ENCODE measurements around the gene PUM1.

Gene PUM1

GRCh38 chr1:30915491-30916230 lies 149.9 kb downstream of the PUM1 start:
- Histone ChIP-seq H3K36me3 (no peaks in the 10 kb centered on the region), H4K20me1 (peaks cover 0 to 18% (median 0%) of the 10 kb centered on the region in 11 experiments; a peak in 6 of 22 replicates), H3K27me3 (peaks cover 0 to 18% (median 6%) of the 10 kb centered on the region in 11 experiments; a peak in 16 of 22 replicates), H3K27ac (peak overlapping the region in 6 of 11 experiments; percentile 4 to 99 (median 96); a peak in 8 of 22 replicates), H3K9ac (peak overlapping the region in 4 of 11 experiments; percentile 84 to 91 (median 86); a peak in 4 of 22 replicates), H3K9me3 (replicated peaks in 1 of 11) (no peaks in the 10 kb centered on the region), H3K4me3 (no peak overlapping the region), H3K4me2 (peak overlapping the region in 4 of 11 experiments; percentile 92 to 99 (median 98); a peak in 8 of 22 replicates), H3K4me1 (peaks cover 20 to 100% (median 63%) of the 10 kb centered on the region in 10 experiments)
- no peak for TF ChIP-seq Cebpa-rat (IDR thresholded peaks at IDR 0.05)

DNA sequence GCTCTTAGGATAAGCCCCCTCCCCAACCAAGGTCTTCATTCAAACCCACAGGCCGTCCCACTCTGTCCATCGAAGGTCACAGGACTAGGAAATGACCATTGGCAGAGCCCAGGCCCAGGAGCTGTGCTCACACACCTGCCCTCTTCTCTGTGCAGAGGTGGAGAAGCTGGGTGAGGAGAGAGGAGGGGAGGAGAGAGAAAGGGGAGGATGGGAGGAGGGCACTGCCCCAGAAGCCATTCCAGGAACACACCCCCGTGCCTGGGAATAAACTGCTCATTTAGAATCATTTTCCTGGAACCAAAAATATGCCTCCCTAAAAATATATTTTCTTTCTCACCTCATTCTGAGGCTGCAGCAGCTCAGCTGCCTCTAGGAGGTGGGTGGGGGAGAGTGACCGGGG lies 150.6 kb downstream of the PUM1 start:
- H4K20me1 ChIP-seq: peaks cover 0 to 24% (median 0%) of the 10 kb centered on the region in 11 experiments; a peak in 8 of 22 replicates
- no peaks in the 10 kb centered on the region for H3K36me3 ChIP-seq
- no peaks in the 10 kb centered on the region for H3K9me3 ChIP-seq (replicated peaks in 1 of 11)
- H3K27ac ChIP-seq: peak overlapping the region in 7 of 11 experiments; percentile 85 to 99 (median 96); a peak in 12 of 22 replicates
- peaks cover 0 to 25% (median 13%) of the 10 kb centered on the region in 11 experiments; a peak in 16 of 22 replicates for H3K27me3 ChIP-seq
- peak overlapping the region in 5 of 11 experiments; percentile 92 to 99 (median 98); a peak in 9 of 22 replicates for H3K4me2 ChIP-seq
- peak overlapping the region in 4 of 11 experiments; percentile 84 to 91 (median 86); a peak in 5 of 22 replicates for H3K9ac ChIP-seq
- H3K4me1 ChIP-seq: peaks cover 26 to 100% (median 69%) of the 10 kb centered on the region in 10 experiments
- H3K4me3 ChIP-seq: no peak overlapping the region
- no peak for TF ChIP-seq Cebpa-rat (IDR thresholded peaks at IDR 0.05)

DNA sequence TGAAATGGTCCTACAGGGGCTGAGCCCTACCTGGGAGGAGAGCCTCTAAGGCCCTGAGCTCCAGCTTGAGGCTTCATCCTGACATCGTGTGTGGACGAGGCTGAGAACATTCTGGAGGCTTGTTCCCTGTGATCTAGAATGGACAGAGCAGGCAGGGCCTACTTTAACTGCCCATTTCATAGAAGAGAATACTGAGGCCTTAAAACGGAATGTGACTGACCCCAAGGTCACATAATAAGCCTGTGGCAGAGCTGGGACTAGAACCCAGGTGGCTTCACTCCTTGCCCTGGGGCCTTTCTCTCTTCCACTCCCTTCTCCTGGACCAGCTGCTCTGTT lies 151.0 kb downstream of the PUM1 start:
- no peak for TF ChIP-seq Cebpa-rat (IDR thresholded peaks at IDR 0.05)
- peak overlapping the region in 7 of 11 experiments; percentile 74 to 91 (median 84); a peak in 7 of 22 replicates for H3K9ac ChIP-seq
- peaks cover 0 to 28% (median 2%) of the 10 kb centered on the region in 11 experiments; a peak in 11 of 22 replicates for H4K20me1 ChIP-seq
- H3K27me3 ChIP-seq: peaks cover 0 to 29% (median 17%) of the 10 kb centered on the region in 11 experiments; a peak in 18 of 22 replicates
- H3K9me3 ChIP-seq (replicated peaks in 1 of 11): no peaks in the 10 kb centered on the region
- peaks cover 29 to 100% (median 69%) of the 10 kb centered on the region in 10 experiments for H3K4me1 ChIP-seq
- no peaks in the 10 kb centered on the region for H3K36me3 ChIP-seq
- peak overlapping the region in 8 of 11 experiments; percentile 85 to 99 (median 96); a peak in 16 of 22 replicates for H3K27ac ChIP-seq
- peak overlapping the region in 7 of 11 experiments; percentile 85 to 99 (median 97); a peak in 12 of 22 replicates for H3K4me2 ChIP-seq
- H3K4me3 ChIP-seq: no peak overlapping the region

DNA sequence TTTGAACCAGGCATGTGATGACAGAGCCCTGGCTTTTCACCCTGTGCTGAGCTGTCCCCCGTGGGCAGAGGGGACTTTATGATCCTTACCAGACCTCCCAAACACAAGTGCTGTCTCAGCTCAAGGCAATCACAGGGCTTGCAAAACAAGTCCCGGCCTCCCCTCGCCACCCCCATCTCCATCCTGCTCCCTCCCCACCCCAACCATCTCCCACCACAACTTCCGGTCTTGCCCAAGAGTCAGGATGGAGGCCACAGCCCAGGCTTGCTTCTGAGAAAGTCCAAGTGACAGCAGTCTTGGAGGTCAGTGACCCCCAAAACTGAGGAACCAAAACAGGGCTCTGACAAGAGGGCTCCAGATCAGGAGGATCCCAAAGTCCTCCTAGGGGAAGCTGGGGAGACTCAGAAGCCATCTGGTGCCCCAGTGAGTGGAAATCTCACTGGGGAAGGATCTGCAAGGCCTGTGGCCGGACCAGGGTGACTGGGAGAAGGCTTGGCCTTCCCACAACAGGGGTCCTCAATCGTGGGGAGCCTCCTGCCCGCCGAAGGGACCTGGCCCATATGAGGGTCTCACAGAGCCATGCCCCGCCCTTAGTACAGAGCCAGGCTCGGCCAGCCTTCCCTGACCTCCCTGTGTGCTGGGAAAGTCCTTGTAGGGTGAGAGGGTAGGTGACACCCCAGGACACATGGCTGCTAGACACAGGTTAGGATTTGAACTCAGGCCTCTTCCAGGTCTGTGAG lies 152.4 kb downstream of the PUM1 start:
- peak in 9 of 11 experiments; percentile 74 to 93 (median 82); a peak in 17 of 22 replicates for TF ChIP-seq Cebpa-rat (IDR thresholded peaks at IDR 0.05)
- Histone ChIP-seq H3K27ac (peak overlapping the region; percentile 67 to 99 (median 88); a peak in 21 of 22 replicates), H3K9ac (peak overlapping the region; percentile 45 to 91 (median 77); a peak in 20 of 22 replicates), H3K27me3 (peaks cover 0 to 43% (median 32%) of the 10 kb centered on the region in 11 experiments; a peak in 18 of 22 replicates), H3K4me3 (peak overlapping the region in 6 of 10 experiments; percentile 18 to 44 (median 28); a peak in 8 of 20 replicates), H3K36me3 (no peaks in the 10 kb centered on the region), H3K9me3 (replicated peaks in 1 of 11) (no peaks in the 10 kb centered on the region), H4K20me1 (peaks cover 0 to 37% (median 10%) of the 10 kb centered on the region in 11 experiments; a peak in 11 of 22 replicates), H3K4me1 (peaks cover 37 to 94% (median 65%) of the 10 kb centered on the region in 10 experiments), H3K4me2 (peak overlapping the region; percentile 62 to 99 (median 92))

- H3K4me3 ChIP-seq: peak overlapping the region in 6 of 10 experiments; percentile 18 to 44 (median 28); a peak in 8 of 20 replicates
- H3K9me3 ChIP-seq (replicated peaks in 1 of 11): no peaks in the 10 kb centered on the region
- H3K9ac ChIP-seq: peak overlapping the region; percentile 45 to 86 (median 77); a peak in 18 of 22 replicates
- peak overlapping the region; percentile 49 to 99 (median 88); a peak in 20 of 22 replicates for H3K27ac ChIP-seq
- H4K20me1 ChIP-seq: peaks cover 7 to 45% (median 17%) of the 10 kb centered on the region in 11 experiments; a peak in 20 of 22 replicates
- TF ChIP-seq Cebpa-rat (IDR thresholded peaks at IDR 0.05): no peak
- peaks cover 41 to 92% (median 71%) of the 10 kb centered on the region in 10 experiments for H3K4me1 ChIP-seq
- peak overlapping the region; percentile 62 to 99 (median 92) for H3K4me2 ChIP-seq
- H3K36me3 ChIP-seq: no peaks in the 10 kb centered on the region
- H3K27me3 ChIP-seq: peaks cover 8 to 52% (median 40%) of the 10 kb centered on the region in 11 experiments
Observed at GRCh38 chr1:30912224-30912623, 153.3 kb downstream of the PUM1 start.

GRCh38 chr1:30911059-30911954 lies 154.2 kb downstream of the PUM1 start:
- Histone ChIP-seq H3K27ac (peak overlapping the region in 9 of 11 experiments; percentile 82 to 99 (median 96); a peak in 17 of 22 replicates), H4K20me1 (peaks cover 16 to 54% (median 27%) of the 10 kb centered on the region in 11 experiments), H3K9ac (peak overlapping the region in 9 of 11 experiments; percentile 0 to 86 (median 77); a peak in 11 of 22 replicates), H3K4me2 (peak overlapping the region in 10 of 11 experiments; percentile 77 to 99 (median 93); a peak in 19 of 22 replicates), H3K27me3 (peaks cover 17 to 61% (median 49%) of the 10 kb centered on the region in 11 experiments), H3K4me3 (no peak overlapping the region), H3K4me1 (peaks cover 41 to 92% (median 71%) of the 10 kb centered on the region in 10 experiments), H3K36me3 (no peaks in the 10 kb centered on the region), H3K9me3 (replicated peaks in 1 of 11) (no peaks in the 10 kb centered on the region)
- no peak for TF ChIP-seq Cebpa-rat (IDR thresholded peaks at IDR 0.05)

DNA sequence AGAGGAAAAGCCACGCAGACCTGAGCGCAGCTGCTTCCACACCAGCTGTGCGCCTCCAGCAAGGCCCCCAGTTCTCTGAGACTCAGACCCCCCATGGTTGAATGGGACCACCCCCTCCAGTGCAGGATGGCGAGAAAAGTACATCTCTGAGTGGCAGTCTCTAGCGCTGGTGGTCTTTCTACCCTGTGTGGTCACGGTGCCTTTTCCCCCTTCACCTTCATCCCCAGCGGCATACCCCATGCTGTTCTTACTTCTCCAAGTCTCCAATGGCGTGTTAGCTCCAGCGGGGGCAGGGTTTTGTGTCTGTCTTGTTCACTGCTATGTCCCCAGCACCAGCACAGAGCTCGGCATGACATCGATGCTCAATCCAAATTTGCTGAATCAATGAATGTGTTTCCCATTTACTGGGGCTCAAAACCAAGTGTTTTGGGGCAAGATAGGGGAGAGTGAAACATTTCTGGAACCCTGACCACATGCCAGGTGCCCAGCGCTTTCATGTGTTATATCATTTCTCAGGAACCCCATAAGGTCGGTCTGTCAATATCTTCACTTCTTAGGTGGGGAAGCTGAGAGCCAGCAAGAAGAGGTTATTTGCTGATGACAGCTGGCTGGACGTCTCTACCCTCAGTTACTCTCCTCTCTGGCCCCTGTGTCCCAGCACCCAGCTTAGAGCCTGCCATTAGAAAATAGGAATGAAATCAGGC lies 156.0 kb downstream of the PUM1 start:
- Histone ChIP-seq H3K4me1 (peaks cover 42 to 89% (median 64%) of the 10 kb centered on the region in 10 experiments), H3K36me3 (0 out of 22 replicates have a peak, but pooled peaks cover 0 to under 1% (median 0%) of the 10 kb centered on the region in 11 experiments), H3K4me2 (peak overlapping the region; percentile 43 to 99 (median 94)), H4K20me1 (peaks cover 26 to 65% (median 35%) of the 10 kb centered on the region in 11 experiments), H3K27me3 (peaks cover 32 to 70% (median 65%) of the 10 kb centered on the region in 11 experiments), H3K4me3 (peak overlapping the region in 7 of 10 experiments; percentile 21 to 86 (median 70); a peak in 11 of 20 replicates), H3K9ac (peak overlapping the region in 5 of 11 experiments; percentile 53 to 91 (median 76); a peak in 9 of 22 replicates), H3K9me3 (replicated peaks in 1 of 11) (no peaks in the 10 kb centered on the region), H3K27ac (peak overlapping the region in 5 of 11 experiments; percentile 42 to 96 (median 76); a peak in 10 of 22 replicates)
- TF ChIP-seq Cebpa-rat (IDR thresholded peaks at IDR 0.05): no peak
